HG03108 (cell line): ENCODE measurements around the gene STAT3.
A peak's percentile ranks its signal among the peaks of the same experiment; 100 is the strongest.

ENCODE experiments used
- ATAC-seq: cut with Tn5 transposase; IDR thresholded peaks from one replicate; pipeline ENCODE4 v1.9.1; 2021; ENCODE audit warnings: moderate library complexity; ENCODE audit not compliant: unreplicated experiment

Gene STAT3

DNA sequence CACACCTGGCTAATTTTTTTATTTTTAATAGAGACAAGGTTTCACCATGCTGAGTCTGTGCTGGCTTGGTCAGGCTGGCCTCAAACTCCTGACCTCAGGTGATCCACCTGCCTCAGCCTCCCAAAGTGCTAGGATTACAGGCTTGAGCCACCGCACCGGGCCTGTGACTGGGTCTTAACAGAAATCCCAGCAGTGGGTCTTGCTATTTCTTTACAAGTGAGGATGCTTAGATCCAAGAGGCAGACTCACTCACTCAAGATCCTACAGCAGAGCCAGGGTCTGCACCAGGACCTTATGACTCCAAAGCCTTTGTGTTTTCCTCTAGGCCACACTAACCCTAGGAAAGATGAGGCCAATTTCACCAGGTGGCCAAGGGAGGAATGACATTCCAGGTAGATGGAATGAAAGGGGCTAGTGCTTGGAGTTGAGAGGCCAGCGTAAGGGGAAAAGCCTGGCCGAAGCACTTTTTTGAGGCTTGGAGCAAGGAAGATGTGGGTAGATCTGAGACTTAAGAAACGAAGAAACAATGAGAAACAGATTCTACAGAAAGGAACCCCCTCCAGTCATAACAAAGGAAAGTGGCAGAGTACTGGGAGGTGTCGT lies 105.7 kb downstream of the STAT3 start:
- no peak for ATAC-seq

DNA sequence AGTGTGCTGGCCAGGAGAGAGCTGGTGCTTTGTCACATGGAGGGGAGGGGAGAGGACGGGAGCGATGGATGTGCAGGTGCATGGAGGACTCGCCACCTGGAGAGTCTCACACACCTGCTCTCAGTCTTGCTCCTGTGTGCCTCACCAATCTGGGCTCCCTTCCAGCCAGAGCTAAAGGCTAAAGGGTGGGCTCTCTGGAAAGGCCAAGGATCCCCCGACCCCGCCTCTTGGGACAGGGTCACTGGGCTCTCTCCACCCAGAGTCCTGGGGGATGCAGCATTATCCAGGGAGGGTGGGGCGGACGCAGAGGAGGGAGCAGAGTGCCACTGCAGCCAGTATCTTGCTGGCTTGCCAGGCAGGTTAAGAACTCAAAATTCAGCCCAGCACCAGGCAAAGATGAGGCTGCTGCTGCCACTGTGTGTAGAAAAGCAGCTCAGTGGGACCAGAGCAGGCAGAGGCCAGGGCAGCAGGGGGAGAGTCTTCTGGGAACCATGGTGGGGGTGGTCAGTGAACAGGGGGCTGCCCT lies 106.6 kb downstream of the STAT3 start:
- no peak for ATAC-seq

- no peak for ATAC-seq
These were observed 108.2 kb downstream of the STAT3 start for GRCh38 chr17:42279776-42280630.

- ATAC-seq, result no peak
These were observed 110.9 kb downstream of the STAT3 start for GRCh38 chr17:42277342-42277712.

DNA sequence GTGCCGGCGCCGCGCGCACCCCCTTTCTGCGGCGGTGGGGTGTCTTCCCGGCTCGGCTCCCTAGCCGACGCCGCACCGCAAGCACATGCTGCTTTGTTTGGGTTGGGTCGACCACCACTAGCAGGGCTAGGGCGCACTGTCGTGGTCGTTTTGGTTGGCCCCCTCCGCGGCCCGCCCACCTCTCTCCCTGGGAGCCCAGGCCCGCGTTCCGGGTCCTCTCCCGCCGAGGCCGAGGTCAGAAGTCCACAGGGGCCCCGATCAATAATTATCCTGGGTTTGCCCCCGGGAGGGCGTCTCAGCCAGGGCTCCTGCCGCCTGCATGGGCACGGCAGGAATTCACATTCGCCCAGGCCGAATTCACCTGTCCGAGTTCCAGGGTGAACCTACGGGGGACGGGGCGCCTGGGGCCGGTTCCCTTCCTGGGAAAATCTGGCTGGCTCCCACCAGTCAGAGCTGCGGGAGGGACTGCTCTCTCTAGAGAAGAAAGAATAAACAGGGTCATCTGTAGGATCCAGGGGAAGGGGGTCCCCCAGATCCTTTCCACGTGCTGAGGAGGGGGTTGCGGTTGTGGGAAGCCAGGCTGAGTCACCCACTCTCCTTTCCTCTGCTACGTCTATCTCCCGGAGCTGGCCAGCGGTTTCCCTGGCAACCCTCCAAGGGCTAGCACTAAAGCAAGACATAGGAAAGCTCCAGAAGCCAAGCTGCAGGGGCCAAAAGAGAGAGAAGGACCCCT lies 111.5 kb downstream of the STAT3 start:
- peak; percentile 4 for ATAC-seq

DNA sequence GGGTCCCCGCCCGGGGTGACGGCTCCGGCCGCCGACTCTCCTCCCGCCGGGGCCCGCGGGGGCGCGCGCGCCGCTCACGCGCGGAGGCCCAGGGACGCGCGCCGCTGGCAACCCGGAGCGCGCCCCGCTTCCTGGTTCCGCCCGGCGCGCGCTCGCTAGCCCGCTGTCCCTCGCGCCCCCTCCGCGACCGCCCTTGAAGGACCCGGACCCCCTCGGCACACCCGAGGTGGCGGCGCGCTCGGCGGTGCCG lies 112.0 kb downstream of the STAT3 start, which contains the start of gene STAT5B:
Gene STAT5B, minus strand, starts transcription at position 33 of the 250 bp plus-strand sequence. CDS start 44,264 bp downstream, outside the sequence.
- ATAC-seq, result peak; percentile 45

DNA sequence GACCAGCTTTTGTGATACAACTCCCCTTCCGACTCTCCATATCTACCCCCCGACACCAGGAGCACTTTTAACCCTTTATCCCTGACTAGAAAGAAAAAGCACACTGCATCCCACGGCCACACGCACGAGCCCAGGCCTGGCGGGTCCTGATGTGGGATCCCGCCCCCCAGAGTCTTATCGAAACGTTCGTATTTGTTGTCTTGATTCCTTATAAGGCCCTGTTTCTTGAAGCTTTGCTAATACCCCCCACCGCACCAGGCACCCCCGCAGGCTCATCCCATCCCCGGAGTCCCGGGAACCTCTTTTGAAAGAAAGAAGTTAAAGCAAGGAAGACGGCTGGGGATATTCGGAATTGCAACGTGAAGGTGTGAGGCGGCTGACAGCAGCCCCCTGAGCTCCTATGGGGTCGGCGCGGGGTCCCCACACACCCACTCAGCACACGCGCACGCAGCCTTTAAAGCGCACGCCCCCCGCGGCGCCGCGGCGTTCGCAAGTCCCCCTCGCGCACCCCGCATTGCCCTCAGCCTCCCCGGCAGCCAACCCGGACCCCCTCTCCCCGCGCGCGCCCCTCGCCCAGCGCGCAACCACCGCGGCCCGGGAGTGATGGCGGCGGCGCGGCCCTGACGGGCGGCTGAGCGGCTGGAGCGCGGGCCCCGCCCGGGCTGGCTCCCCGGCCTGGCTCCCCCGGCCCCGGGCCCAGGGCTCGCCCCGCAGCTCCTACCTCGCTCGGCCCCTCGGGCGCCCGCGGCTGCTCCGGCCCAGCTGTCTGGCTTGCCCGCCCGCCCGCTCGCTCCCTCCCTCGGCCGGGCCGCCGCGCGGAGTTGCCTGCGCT lies 112.5 kb downstream of the STAT3 start:
- ATAC-seq, result peak; percentile 24

- no peak for ATAC-seq
These were observed 113.3 kb downstream of the STAT3 start for GRCh38 chr17:42274812-42275526.

DNA sequence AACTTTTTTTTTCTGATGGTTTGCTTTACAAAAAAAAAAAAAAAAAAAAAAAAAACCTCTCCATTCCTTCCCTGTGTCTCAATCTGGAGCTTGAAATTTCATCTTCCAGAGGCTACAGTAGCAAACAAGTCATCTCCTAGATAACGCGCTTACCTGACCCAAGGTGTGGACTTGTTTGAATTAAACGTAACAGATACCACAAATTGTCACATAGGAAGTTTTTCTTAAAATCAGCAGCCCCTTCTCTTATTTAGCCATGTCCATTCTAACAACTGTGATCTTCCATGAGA lies 114.0 kb downstream of the STAT3 start:
- ATAC-seq, result no peak

DNA sequence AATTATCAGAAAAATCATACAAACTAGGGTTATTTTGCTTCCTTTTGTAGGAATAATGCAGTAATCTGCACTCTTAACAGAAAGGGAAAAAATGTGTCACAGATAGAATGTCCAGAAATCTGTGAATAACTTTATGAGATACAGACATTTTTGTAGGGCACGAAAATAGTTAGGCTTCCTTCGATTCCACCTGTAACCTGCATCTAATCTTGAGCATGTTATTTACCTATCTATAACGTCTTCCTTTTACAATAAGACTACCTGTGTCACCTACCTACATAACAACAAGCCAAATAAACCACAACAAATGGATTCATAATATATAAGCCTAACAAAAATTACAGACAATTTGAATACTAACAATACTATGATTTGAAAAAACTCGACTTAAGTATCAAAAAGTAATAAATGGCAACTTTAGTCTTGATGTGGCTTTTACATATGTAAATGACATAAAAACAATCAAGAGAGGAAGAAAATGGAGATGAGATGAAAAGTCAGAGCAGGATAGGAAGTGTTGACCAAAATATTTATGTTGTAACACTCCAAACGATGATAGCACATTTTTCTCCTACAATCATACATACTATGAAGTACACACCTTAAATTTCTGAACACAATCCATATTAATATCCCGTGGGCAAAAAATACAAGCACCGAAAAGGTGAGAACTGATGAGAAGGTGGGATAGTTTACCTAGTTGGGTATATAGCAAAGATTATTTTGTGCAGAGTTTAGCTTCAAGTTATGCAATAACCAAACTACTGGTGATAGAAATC lies 114.6 kb downstream of the STAT3 start:
- no peak for ATAC-seq

- no peak for ATAC-seq
These were observed 115.9 kb downstream of the STAT3 start for GRCh38 chr17:42272162-42272907.

- no peak for ATAC-seq
These were observed 116.5 kb downstream of the STAT3 start for GRCh38 chr17:42271779-42272035.

- no peak for ATAC-seq
These were observed 117.0 kb downstream of the STAT3 start for GRCh38 chr17:42271006-42271778.

DNA sequence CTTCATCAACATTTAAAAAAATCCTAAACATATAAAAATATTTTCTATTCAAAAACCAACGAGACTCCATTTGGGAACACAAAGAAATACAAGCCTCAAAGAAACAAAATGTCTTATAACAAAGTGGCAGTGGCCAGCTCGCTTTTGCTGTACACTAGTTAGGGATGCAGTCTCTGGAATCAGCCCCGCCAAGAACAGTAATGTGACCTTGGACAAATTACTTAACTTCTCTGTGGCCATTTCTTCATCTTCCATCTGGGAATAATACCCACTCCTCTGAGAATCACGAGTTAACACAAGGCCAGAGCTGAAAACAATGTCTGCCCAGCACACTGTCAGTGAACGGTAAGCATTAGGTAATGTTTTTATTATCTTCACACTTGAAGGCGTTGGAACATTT lies 117.6 kb downstream of the STAT3 start:
- ATAC-seq, result no peak

DNA sequence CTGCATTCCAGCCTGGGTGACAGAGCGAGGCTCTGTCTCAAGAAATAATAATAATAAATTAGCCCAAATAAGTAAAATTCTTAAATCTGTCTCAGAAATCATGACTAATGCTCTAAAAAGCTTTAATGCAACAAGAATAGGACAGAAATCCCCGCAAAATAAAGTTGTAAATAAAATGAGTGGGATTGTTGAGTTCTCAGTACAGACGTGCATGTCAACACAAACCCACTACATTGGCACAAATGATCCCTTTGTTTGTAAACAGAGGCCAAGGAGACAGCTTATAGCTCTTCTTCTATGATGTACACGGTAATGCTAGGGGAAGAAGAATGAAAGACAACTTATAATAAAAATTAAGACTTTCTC lies 118.1 kb downstream of the STAT3 start:
- ATAC-seq, result no peak

GRCh38 chr17:42268236-42268635 lies 120.0 kb downstream of the STAT3 start:
- ATAC-seq, result no peak

DNA sequence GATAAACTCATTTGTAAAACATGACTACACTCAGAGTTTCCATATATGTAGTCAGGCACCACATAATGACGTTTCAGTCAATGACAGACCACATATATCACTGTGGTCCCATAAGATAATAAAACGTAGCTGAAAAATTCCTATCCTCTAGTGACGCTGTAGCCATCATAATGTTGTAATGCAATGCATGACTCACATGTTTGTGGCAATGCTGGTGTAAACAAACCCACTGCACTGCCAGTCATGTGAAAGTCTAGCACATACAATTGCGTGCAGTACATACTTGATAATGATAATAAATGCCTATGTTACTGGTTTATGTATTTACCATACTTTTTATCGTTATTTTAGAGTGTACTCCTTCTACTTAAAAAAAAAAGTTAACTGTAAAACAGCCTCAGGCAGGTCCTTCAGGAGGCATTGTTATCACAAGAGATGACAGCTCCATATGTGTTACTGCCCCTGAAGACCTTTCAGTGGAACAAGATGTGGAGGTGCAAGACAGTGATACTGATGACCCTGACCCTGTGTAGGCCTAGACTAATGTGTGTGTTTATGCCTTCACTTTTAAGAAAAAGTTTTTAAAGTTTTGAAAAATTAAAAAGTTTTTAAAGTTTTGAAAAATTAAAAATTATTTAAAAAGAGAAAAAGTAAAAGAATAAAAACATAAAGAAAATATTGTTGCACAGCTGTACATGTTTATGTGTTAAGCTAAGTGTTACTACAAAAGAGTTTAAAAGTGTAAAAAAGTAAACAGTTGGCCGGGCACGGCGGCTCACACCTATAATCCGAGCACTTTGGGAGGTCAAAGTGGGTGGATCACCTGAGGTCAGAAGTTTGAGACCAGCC lies 121.1 kb downstream of the STAT3 start:
- ATAC-seq, result no peak

- no peak for ATAC-seq
These were observed 121.8 kb downstream of the STAT3 start for GRCh38 chr17:42266462-42266861.
